GM12872 (cell line): Measurements from ENCODE around the gene JPH2.

Source experiments
- TF ChIP-seq, protein P1 (sequence below): IDR thresholded peaks from 3 replicates; pipeline ENCODE4 v1.5.1; 2011; ENCODE audit warnings: low read depth, mild to moderate bottlenecking, low read length, moderate library complexity; ENCODE audit not compliant: insufficient read depth

Gene JPH2

DNA sequence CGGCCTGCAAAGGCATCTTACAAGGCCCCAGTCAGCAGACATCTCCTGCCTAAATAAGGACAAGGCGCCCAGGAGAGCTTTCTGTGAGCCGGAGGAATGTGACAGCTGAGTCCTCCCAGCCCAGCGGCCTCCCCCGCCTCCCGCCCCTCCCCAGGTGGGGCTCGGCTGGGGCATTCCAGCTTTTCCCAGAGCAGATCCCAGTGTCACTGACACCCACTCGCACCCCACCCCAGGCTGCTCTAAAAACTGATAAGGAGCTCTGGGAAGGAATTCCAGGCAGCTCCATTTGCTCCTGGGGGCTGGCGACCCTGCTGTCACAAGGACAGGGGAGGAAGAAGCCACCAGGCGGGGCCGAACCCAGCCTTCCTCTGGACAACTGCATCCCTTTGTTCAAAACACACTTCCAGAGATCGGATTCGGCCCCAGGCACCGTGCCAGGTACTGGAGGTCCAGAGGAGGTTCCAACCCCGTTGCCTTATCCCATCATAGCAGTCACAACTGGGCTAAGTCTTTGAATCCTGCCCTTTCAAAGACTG, 49.7 kb downstream of the JPH2 start:
- TF ChIP-seq, protein P1, sequence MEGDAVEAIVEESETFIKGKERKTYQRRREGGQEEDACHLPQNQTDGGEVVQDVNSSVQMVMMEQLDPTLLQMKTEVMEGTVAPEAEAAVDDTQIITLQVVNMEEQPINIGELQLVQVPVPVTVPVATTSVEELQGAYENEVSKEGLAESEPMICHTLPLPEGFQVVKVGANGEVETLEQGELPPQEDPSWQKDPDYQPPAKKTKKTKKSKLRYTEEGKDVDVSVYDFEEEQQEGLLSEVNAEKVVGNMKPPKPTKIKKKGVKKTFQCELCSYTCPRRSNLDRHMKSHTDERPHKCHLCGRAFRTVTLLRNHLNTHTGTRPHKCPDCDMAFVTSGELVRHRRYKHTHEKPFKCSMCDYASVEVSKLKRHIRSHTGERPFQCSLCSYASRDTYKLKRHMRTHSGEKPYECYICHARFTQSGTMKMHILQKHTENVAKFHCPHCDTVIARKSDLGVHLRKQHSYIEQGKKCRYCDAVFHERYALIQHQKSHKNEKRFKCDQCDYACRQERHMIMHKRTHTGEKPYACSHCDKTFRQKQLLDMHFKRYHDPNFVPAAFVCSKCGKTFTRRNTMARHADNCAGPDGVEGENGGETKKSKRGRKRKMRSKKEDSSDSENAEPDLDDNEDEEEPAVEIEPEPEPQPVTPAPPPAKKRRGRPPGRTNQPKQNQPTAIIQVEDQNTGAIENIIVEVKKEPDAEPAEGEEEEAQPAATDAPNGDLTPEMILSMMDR = no peak

DNA sequence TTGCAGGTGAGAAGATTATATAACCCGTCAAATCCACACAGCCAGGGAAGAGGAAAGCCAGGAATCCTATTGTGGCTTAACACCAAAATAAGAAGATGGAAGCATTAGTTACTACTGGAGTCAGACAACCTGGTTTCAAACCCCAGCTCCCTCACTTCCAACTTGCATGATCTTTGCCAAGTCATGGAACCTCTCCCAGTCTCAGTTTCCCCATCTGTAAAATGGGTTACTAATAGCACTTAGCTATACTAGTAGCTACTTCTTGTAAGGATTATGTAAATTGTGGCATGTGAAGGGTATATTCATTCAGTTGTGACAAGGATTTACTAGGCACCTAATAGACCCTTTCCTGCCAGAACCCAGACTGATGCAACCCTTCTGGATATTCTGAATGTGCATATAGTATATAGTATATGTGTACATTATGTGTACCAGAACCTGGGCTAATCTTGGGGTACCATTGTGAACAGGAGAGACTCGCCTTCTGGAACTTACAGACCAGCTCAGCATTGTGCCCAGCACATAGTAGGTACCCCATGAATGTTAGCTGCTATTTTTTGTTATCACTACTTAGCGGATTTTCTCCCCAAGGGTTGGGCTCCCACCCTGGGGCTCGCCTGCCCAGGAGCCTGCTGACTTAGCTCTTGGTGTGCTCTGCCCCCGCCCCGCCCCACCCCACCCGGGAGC, 50.3 kb downstream of the JPH2 start:
- TF ChIP-seq, protein P1 = no peak

DNA sequence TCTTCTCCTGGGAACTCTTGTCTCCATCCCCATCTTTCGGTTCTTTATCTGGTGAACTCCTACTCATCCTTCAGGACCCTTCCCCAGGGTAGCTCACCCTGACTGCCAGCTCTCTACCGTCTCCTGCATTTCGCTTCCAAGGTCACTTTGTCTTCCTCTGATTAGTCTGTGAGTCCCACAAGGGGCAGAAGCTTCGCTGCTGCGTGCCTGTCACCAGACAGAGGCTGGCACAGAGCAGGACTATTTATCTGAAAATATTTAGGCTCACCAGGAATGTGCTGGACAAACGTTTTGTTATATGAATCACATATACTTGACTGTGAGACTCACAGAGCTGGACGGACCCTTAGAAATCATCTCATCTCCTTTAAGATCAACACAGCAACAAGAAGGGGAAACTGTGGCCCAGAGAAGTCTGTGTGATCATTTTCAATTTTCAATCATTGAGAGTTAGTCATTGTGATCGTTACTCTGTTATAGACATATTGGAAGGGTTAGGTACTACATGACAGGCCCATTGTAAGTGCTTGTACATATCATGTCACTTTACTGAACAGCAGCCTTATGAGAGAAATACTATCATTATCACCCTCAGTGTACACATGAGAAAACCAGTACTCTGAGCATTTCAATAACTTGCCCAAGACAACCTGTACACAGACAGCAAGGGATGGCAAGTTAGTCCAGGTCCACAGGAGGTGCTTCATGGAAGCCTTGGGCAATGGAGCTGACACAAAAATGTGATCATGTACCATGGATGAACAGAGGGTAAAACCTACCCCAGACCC, 51.4 kb downstream of the JPH2 start:
- TF ChIP-seq, protein P1 = no peak

DNA sequence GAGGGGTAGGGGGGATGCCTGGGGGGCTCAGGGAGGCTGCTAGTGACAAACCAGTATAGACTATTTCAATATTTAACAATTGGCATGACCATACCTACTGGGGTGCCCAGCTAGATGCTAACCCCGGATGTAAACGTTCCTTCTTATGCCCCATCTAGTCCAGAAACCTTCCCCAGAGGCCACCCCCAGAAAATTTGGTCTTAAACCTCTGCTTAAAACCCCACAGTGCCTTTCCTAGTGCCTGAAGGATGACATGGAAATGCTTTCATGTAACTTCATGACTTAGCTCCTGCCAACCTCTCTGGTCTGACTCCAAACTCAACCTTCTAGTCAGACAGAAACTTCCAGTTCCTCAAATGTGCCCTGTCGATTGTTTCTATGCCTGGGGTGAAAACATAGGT, 52.0 kb downstream of the JPH2 start:
- TF ChIP-seq, protein P1 = no peak

DNA sequence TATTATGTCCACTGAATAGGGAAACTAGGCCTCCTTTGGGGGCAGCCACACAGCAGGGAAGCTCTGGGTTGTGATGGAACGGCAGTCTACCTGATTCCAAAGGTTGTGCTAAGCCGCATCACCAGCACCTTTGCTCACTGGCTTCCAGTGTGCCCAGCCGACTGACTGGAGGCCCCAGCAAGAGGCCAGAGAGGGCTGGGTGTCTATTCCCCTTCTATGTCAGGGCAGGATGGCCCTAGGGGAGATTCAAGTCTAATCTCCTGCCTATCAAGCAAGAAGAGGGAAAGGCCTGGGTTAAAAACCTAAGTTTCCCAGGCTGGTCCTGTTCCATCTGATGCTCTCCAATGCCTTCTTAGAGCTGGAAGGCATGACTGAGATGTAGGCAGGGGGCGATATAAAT, 53.6 kb downstream of the JPH2 start:
- TF ChIP-seq, protein P1 = no peak

DNA sequence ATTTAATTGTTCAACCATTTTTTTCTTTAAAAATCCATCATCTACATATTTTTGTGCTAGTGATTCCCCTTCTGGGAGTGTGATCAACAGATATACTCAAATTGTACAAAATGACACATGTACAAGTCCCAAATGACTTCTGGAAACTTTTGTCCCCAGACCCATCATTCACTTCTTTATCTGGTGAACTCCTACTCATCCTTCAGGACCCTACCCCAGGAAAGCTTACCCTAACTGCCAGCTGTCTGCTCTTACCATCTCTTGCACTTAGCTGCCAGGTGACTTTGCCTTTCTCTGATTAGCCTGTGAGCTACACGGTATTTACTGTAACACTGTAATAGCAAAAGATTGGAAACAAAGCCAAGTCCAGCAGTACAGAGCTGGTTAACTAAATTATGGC, 55.3 kb downstream of the JPH2 start:
- TF ChIP-seq, protein P1 = no peak

DNA sequence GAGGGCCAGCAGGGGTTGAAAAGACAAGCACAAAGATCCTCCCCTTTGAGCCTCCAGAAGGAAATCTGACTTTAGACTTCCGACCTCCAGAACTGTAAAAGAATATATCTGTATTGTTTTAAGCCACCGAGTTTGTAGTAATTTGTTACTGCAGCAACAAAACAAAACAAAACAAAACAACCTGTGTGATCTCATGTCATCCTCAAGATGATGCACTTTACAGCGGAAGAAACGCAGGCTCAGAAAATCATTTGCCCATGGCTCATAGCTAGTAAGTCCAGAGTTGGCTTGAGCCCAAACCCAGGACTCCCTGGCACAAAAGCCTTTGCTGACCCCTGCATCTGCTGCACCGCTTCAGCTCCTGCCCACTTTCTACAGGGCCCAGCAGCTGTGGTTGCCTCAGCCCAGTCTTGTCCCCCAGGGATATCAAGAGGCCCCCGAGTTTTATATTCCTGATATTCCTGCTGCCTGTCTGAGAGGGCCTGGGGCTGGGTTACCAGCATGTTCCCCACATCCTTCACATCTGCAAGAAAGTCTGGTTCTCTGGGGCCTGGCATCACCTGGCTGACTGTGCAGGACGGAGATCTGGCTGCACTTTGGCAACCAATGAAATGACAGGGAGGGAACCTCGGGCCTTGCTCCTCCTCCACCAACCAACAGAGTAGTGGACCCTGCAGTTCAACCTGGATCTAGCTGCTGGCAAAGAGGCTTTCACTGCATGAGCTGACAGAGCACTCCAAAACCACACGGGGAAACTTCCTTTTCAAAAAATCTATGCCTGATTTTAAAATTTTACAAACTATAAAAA, 56.9 kb downstream of the JPH2 start:
- TF ChIP-seq, protein P1 = no peak
